ENCODE measurements around the gene SPATA20. TPM values are rescaled to one million over a fixed set of nuclear protein-coding genes. Genes with fewer than 3 reads are reported as not detected.

The SPATA20 gene
- total RNA-seq, 4 donors from 2014 or later, result 27.6 to 56.0 (median 40.6) TPM

- TF ChIP-seq CTCF (IDR thresholded peaks at IDR 0.05) (no peak), POLR2A (IDR thresholded peaks at IDR 0.05) (no peak)
- intact Hi-C loops (cut with DNase I; ENCODE audit: low total_unique reads), result no loop called here
- DNase-seq (ENCODE audit: low spot score in 2 of 2), result no peak
- WGBS, 2 donors, result 93 to 98% methylated on average over 7 to 9 of the region's 9 CpGs
- H3K4me3 ChIP-seq (ENCODE audit: low read depth, poor library complexity, severe bottlenecking), result no peak overlapping the region
Measured at GRCh38 chr17:50580646-50581045, 33.7 kb downstream of the SPATA20 start.

GRCh38 chr17:50581316-50581715 lies 34.3 kb downstream of the SPATA20 start:
- no peak overlapping the region for H3K4me3 ChIP-seq (ENCODE audit: low read depth, poor library complexity, severe bottlenecking)
- intact Hi-C loops (cut with DNase I; ENCODE audit: low total_unique reads), result no loop called here
- no peak for DNase-seq (ENCODE audit: low spot score in 2 of 2)
- TF ChIP-seq POLR2A (IDR thresholded peaks at IDR 0.05), result no peak
- 94 to 95% methylated on average over 12 of the region's 12 CpGs for WGBS, 2 donors

GRCh38 chr17:50582741-50583140 lies 35.8 kb downstream of the SPATA20 start:
- DNase-seq (ENCODE audit: low spot score in 2 of 2), result no peak

GRCh38 chr17:50583641-50584040 lies 36.7 kb downstream of the SPATA20 start:
- DNase-seq (ENCODE audit: low spot score in 2 of 2), result no peak
- H3K4me3 ChIP-seq (ENCODE audit: low read depth, poor library complexity, severe bottlenecking), result no peak overlapping the region
- intact Hi-C loops (cut with DNase I; ENCODE audit: low total_unique reads), result no loop called here
- 74 to 78% methylated on average over 7 of the region's 7 CpGs for WGBS, 2 donors
- TF ChIP-seq POLR2A (IDR thresholded peaks at IDR 0.05), result no peak
- TF ChIP-seq CTCF (IDR thresholded peaks at IDR 0.05), result no peak

More at GRCh38 chr17:50582741-50583140, 35.8 kb downstream of the SPATA20 start:
- no peak overlapping the region for H3K4me3 ChIP-seq (ENCODE audit: low read depth, poor library complexity, severe bottlenecking)
- intact Hi-C loops (cut with DNase I; ENCODE audit: low total_unique reads), result no loop called here
- no peak for TF ChIP-seq CTCF (IDR thresholded peaks at IDR 0.05)
- TF ChIP-seq POLR2A (IDR thresholded peaks at IDR 0.05), result no peak
- 81 to 89% methylated on average over 2 of the region's 2 CpGs for WGBS, 2 donors

GRCh38 chr17:50584116-50584515 lies 37.1 kb downstream of the SPATA20 start:
- intact Hi-C loops (cut with DNase I; ENCODE audit: low total_unique reads), result no loop called here
- TF ChIP-seq CTCF (IDR thresholded peaks at IDR 0.05) (no peak), POLR2A (IDR thresholded peaks at IDR 0.05) (no peak)
- 76 to 80% methylated on average over 4 of the region's 4 CpGs for WGBS, 2 donors
- no peak overlapping the region for H3K4me3 ChIP-seq (ENCODE audit: low read depth, poor library complexity, severe bottlenecking)
- DNase-seq (ENCODE audit: low spot score in 2 of 2), result no peak

GRCh38 chr17:50584749-50585148 lies 37.8 kb downstream of the SPATA20 start:
- intact Hi-C loops (cut with DNase I; ENCODE audit: low total_unique reads), result no loop called here
- DNase-seq (ENCODE audit: low spot score in 2 of 2), result no peak
- WGBS, 2 donors, result 60 to 65% methylated on average over 6 of the region's 6 CpGs
- TF ChIP-seq CTCF (IDR thresholded peaks at IDR 0.05), result no peak
- no peak for TF ChIP-seq POLR2A (IDR thresholded peaks at IDR 0.05)
- H3K4me3 ChIP-seq (ENCODE audit: low read depth, poor library complexity, severe bottlenecking), result no peak overlapping the region
